ENCODE data around the gene ZHX3. TPM values are rescaled to one million over a fixed set of nuclear protein-coding genes. Genes with fewer than 3 reads are reported as not detected.

Gene ZHX3
- total and polyA plus RNA-seq, 4 donors, result 3.2 to 30.0 (median 8.0) TPM

Small RNA genes lying within 50 kb of the gene (small RNA-seq; reads per million reads assigned to genes)
- not detected for gene AL022394.1
- not detected for gene MIR6871
- not detected for gene RN7SL615P

Other genes with a start within 250 kb of the ZHX3 start
- gene PLCG1, start 180.2 kb downstream of the ZHX3 start, total RNA-seq, result 10 to 100 TPM; 25.8 to 30.4 TPM
- 1 to 10 TPM; 2.0 to 6.3 TPM for gene PLCG1, start 180.2 kb downstream of the ZHX3 start, polyA plus RNA-seq
- 10 to 100 TPM in 1 of 2 donors, 1 to 10 TPM in 1; 1.5 to 19.8 TPM for gene LPIN3, start 23.1 kb upstream of the ZHX3 start, total RNA-seq
- gene LPIN3, start 23.1 kb upstream of the ZHX3 start, polyA plus RNA-seq, result 10 to 100 TPM in 1 of 2 donors, 1 to 10 TPM in 1; 7.0 to 32.4 TPM
- under 1 TPM in 1 of 2 donors, not detected in 1; 0.17 TPM for gene EMILIN3, start 49.1 kb upstream of the ZHX3 start, total RNA-seq
- gene EMILIN3, start 49.1 kb upstream of the ZHX3 start, polyA plus RNA-seq, result under 1 TPM; 0.05 to 0.79 TPM

All from liver (tissue), 5 donors.